ENCODE data around the gene LCN1.
"Not testable (repeated sequence)": the region's sequence is repeated elsewhere in the genome, so short reads cannot be mapped to it uniquely, and the experiment has no call there.

Gene LCN1

DNA sequence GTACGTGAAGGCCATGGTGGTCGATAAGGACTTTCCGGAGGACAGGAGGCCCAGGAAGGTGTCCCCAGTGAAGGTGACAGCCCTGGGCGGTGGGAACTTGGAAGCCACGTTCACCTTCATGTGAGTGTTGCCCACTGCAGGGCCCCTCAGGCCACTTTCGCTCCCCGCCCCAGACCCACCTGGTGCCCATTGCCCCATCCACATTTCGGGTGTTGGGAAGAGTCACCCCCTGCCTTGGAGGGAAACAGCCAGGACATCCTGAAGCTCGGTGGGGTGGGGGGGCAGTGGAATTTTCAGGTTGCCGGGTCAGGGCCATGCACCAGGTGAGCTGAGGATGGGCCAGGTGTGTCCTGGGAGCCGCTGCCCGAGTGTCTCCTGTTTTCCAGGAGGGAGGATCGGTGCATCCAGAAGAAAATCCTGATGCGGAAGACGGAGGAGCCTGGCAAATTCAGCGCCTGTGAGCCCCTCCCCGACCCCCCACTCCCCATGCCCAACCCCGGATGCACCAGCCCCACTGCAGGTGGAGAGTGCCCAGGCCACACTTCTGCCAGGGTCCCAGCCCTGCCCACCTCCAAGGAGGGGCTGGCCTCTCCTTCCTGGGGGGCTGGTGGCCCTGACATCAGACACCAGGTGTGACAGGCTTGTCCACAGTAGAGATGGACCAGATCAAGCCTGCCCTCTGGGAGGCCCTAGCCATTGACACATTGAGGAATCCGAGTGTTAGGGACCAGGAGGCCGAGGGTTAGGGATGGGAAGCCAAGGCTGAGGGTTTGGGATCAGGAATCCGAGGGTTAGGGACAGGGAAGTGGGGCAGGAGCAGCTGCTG is 25.8 kb downstream of the LCN1 start:
- DNase-seq (ENCODE audit: low read depth), result not testable (repeated sequence)

DNA sequence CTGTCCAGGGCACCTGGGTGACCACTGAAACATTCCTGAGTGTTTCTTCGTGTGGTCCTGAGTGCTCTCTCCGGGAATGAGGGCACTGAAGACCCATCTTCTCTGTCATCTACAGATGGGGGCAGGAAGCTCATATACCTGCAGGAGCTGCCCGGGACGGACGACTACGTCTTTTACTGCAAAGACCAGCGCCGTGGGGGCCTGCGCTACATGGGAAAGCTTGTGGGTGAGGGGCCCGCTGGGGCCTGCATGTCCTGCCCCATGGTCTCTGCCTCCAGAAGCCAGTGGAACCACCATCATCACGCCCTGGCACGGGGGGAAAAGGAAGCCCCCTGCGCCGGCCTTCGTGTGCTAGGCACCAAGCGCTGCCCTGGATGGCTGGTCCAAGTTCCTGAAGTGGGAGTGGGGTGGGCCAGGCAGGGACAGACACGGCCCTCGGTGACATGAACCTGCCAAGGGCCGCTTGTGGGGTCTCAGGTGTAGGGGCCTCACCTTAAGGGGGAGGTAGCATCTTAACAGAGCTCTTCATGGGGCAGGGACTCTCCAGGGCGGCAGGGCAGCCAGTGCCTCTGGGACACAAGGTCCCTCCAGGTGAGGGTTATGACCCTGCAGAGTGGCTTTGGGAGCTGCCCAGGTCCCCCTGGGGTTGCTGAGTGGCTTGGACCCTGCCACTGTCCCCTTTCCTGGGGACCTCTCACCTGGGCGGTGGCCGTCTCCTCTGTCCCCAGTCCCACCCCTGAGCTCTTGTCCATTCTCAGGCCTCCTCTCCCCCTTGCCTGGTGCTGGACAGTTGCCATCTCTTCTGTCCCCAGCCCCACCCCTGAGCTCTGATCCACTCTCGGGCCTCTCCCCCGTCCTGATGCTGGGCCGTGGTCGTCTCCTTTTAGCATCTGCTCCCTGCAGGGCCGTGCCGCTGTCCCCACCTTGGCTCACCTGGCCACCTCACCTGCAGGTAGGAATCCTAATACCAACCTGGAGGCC is 26.8 kb downstream of the LCN1 start:
- DNase-seq (ENCODE audit: low read depth), result no peak

DNA sequence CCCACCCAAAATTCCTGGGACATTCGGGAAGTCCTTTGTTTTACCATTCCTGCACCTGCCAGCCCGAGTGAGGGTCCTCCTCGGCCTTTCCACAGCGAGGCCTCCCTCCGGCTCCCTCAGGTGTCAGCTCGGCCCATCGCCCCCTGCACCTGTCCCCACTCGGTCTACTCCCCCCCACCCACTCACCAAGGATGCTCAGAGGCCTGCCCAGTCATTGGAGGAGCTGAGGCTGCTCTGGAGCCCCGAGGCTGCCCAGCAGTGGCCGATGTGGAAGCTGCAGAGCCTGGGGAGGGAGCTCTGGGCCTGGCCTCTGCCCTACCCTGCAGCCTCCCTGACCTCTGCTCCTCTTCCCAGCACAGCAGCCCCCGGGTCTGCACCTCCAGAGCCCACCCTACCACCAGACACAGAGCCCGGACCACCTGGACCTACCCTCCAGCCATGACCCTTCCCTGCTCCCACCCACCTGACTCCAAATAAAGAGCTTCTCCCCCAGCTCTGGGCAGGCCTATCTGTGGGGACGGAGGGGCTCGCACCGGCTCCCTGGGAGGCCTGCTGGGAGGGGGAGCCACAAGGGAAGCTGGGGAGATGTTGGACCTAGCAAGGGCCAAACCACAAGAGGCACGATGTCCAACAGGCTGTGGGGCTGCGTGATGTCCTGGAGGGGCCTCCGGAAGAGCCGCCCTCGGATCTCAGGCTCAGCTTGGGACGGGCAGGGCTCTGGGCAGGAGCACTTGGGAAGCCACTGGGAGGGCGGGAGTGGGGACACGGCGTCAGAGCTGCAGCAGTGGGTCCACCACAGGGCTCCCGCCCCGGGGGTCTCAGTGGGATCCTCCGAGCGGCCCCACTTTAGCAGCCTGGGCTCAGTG is 28.5 kb downstream of the LCN1 start:
- DNase-seq (ENCODE audit: low read depth), result not testable (repeated sequence)

DNA sequence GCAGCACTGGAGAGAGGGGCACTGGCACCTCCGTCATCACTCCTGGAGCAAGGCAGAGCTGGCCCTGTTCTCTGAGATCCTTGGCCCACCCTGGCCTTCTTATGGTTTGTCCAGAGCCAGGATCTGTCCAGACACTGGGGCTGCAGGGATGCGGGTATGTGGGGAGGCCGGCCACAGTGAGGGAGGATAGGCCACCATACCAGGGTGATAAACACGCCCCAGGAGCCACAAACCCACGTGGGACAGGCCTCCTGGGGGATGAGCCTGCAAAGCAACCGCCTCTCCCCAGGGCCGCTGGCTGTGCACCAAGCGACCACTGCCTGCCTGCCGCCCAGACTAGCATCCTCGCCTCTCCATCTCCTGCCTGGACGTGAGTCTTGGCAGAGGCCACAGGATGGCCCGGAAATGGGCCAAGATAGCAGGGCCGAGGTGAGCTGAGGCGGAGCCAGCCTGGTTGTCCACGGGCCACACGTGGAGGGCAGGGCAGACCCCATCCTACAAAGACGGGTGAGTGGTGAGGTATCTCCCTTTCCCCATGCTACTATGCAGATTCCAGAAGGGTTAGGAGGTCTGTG is 29.2 kb downstream of the LCN1 start:
- no peak for DNase-seq (ENCODE audit: low read depth)

DNA sequence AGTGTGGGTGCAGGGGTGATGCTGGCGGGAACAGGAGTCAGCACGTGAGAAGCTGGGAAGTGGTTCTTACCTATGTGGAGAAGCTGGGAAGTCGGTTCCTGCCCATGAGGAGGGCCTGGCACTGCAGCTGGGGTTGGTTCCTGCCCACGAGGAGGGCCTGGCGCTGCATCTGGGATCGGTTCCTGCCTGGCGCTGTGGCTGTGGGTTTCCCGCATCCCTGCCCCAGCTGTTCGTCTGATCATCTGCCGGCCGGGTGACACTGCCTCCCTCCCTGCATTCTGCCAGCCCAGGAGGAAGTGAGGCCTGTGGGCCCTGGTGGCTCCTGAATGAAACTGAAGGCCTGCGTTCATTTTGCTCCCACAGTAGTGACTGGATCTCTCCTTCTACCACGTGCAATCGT is 29.8 kb downstream of the LCN1 start:
- no peak for DNase-seq (ENCODE audit: low read depth)

DNA sequence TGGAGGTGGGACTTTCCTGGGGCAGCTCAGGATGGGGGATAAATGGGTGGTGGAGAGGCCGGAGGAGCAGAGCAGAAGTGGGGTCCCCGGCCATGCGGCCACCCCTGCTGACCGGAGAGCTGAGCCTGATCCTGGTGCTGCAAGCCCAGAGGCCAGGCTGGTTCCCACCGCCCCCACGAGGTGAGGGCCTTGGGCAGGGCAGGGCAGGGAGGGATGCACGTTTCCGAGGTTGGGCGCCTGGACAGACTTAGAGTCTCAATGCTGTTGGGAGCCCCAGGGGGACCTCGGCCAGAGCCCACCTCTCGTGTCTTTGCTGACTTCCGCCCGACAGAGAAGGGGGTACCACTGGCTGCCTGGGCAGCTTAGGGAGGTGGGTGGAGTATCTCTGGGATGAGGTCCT is 30.2 kb downstream of the LCN1 start:
- DNase-seq (ENCODE audit: low read depth), result no peak

DNA sequence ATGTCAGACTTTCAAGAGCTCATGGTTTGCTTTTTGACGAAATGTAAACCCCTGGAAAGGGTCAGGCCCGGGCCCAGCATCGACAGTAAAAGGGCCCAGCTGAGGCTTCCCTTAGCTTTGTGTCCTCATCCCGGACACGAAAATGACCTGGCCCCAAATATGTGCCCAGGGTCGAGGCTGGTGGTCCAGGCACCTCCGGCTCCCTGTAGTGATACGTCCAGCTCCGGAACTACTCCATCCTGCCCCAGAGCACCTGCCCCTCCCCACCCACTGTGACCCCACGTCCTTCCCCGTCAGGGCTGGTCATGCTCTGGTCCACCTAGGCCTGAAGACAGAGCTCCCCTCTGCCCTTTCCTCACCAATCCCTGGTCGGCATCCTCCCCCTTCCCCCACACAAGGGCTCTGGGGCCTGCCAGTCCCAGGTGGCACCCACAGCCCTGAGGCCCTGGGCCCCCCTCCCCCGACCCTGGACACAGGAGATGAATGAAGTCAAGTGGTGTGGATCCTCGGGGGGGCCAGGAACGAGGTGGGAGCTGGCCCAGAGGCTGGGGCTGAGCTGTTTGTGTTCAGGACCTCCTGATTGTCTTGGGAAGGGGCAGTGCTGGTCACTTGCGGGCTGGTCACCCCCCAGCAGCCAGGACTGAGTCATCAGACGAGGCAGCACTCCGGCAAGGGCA is 30.9 kb downstream of the LCN1 start:
- no peak for DNase-seq (ENCODE audit: low read depth)

DNA sequence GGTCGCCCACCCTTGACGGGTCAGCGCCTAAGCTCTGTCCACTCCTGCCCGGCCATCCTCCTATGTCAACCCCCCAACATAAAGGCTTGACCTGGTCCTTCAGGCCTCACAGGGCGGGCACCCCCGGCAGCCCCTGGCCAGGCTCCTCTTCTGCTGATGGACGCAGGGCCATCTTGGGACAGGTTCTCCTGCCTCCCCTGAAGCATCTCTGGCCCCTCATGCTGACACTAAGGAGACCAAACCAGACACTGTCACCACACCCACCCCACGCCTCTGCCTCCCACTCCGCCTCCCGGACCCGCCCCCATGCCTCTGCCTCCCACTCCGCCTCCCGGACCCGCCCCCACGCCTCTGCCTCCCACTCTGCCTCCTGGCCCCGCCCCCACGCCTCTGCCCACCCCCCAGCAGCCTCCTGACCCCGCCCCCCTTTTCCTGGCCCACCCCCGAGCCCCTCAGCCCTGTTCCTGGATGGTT is 31.5 kb downstream of the LCN1 start:
- DNase-seq (ENCODE audit: low read depth), result no peak

DNA sequence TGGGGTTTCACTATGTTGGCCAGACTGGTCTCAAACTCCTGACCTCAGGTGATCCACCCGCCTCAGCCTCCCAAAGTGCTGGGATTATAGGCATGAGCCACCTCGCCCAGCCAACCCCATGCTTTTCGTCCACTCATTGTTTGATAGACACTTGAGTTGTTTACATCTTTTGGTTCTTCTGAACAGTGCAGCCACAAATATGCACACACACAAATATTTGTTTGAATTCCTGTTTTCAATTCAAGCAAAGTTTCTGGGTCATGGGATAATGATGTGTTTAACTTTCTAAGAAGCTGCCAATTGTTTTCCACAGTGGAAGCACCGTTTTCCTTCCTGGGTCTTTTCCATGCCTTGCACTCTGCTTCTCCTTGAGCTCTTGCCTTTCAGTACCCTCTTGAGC is 33.5 kb downstream of the LCN1 start:
- no peak for DNase-seq (ENCODE audit: low read depth)

DNA sequence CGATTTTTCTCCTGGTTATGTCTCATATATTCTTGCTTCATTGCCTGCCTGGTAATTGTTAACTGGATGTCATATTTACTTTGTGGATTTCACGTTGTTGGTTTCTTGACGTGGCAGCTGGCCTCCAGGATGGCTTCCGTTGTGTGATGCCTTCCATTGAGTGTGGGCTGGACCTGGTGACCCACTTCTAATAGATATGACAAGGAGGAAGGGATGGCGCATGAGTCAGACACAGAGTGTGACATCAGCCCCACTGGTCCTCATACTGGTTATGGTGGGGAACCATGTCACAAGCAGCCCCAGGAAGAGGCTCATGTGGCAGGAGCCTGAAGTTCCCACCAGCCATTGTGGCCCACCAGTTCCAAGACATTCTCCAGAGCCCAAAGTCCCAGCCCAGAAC is 34.0 kb downstream of the LCN1 start:
- no peak for DNase-seq (ENCODE audit: low read depth)

DNA sequence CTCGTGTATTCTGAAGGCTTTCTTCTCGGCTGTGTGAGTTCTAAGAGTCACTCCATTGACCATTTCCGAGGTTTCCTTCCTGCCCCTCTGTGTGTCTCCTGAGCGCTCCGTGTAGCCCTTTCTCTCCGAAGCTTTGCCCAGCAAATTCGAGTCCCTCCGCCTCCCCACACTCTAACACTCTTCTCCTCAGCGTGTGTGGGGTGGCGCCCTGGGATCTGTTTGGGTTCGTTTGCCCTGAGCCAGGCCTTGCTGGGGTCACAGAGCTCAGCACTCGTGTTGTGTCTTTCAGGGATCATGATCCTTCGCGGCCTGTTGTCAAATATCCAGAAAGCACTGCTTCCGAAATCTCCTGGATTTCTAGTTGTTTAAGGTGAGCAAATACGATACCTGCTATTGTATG is 34.7 kb downstream of the LCN1 start:
- DNase-seq (ENCODE audit: low read depth), result no peak

DNA sequence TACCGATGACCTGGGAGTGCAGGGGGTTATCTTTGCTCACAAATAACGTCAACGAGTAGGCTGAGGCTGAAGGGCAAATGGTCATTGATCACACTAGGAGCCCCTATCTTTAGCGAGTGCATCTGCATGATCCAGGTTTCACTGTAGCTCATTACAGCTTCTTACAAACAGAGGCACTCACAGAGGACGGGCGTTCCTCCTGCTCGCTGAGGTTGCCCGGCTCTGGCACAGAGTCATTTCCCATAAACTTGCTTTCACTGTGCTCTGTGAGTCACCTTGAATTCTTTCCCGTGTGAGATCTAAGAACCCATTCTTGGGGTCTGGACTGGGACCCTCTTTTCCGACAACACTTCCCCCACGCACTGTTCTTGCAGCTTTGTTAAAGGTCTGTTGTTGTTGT is 38.4 kb downstream of the LCN1 start:
- DNase-seq (ENCODE audit: low read depth), result no peak

DNA sequence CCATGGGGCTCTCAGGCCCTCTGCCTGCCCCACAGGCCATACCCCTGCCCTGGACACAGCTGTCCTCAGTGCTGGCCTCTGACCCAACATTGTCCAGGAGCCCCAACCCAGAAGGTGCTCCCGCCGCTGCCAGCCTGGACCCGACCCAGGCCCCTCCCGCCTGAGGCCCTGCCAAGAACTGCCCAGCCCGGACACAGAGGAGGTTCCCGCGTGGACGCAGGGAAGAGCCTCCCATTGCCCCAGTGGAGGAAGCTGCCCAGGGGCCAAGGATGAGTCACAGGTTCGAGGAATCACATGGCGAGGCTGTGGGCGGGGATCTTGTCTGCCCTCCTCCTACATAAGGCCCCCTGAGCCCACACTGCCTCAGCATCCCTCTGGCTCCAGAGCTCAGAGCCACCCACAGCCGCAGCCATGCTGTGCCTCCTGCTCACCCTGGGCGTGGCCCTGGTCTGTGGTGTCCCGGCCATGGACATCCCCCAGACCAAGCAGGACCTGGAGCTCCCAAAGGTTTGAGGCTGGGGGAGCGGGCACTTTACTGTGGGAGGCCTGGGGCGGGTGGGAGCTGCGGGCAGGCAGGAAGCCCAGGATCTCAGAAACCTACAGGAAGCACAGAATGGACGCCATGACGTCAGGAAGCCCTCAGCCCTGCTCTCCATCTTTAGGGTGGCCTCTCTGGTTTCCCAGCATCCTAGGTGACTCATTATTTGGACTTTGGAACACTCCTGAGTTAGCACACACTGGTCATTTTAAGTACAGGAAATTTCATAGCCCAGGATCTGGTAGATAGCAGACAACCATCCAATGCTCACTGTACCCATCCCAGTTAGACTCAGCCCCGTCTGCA is 40.4 kb downstream of the LCN1 start, which contains the start of gene PAEP:
PAEP (plus strand) TSS at position 366 of the 844 bp plus-strand sequence.
- DNase-seq (ENCODE audit: low read depth), result no peak

DNA sequence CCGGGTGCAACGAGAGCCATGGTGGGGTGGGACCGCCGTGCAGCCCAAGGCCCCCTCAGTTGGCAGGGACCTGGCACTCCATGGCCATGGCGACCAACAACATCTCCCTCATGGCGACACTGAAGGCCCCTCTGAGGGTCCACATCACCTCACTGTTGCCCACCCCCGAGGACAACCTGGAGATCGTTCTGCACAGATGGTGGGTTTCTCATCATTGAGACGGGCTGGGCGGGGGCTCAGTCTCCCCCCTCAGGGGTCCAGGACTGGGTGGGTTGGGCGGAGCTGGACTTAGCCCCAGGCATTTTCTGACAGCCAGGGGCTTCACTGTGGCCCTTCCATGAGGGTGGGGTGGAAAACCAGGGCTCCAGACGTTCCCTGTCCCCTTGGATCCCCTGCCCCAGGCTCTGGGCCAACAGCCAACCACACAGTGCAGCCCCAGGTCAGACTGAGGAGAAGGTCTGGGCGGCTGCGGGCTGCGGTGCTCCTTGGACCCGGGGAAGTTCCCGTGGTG is 41.0 kb downstream of the LCN1 start:
- no peak for DNase-seq (ENCODE audit: low read depth)

DNA sequence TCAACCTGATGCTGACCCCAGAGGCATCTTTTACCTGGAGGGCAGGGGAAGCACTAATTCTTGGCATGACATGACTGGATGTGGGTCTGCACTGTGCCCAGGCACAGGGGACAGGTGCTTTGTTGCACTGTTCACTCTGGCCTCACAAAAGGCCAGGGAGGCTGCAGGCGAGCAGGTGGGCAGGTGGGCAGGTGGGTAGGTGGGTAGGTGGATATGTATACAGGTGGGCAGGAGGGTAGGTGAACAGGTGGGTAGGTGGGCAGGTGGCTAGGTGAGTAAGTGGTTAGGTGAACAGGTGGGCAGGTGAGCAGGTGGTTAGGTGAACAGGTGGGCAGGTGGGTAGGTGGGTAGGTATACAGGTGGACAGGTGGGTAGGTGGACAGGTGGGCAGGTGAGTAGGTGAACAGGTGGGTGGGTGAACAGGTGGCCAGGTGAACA is 41.8 kb downstream of the LCN1 start:
- no peak for DNase-seq (ENCODE audit: low read depth)

DNA sequence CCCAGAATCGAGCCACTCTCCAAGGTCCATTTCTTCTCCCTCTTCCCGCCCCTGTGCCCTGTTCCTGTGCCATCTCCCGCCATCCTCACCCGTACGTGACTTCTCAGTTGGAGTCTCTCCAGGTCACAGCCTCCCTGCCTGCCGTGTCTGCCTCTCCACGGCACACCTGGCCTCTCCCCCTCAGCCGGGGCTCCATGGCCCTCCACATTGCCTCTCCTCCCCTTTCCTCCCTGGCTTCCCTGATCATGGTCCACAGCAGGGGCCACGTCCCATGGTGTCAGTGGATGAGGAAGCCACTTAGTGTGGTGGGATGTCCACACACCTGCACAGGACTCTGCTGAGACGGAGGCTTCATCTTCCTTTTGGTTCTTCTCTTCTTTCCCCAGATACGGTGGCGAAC is 42.6 kb downstream of the LCN1 start:
- no peak for DNase-seq (ENCODE audit: low read depth)

DNA sequence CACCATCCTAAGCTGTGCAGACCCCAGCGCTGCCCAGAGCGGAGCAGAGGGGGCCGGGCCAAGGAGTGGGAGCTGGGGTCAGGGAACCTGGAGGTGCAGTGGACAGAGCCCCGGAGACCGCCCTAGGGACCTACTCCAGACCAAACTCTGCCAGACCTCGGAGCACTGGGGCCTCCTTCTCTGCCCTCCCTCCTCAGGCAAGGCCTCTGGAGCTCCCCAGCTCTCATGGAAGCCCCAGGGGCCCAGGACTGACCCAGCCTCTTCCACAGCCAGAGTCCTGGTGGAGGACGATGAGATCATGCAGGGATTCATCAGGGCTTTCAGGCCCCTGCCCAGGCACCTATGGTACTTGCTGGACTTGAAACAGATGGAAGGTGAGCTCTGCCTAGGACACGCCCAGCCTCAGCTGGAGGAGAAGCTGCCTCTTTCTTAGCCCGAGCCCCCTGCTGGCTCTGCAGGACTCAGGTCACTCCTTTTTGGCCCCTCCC is 43.9 kb downstream of the LCN1 start:
- DNase-seq (ENCODE audit: low read depth), result no peak

DNA sequence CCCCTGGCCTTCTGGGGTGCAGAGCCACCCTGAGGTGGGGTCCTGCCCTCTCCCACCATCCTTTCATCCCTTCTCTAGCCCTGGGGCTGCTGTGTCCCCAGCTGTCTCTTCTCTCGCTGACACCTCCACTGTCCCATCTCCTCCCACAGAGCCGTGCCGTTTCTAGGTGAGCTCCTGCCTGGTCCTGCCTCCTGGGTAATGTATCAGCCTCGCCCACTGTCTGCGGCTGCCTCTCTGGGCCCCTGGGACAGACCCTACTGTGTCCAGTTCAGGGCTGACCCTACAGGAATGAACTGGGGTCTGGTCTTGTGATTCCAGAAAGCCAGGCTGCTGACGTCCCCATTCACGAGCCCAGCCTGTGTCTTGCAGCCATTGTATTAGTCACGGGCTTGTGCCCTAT is 44.4 kb downstream of the LCN1 start:
- no peak for DNase-seq (ENCODE audit: low read depth)

DNA sequence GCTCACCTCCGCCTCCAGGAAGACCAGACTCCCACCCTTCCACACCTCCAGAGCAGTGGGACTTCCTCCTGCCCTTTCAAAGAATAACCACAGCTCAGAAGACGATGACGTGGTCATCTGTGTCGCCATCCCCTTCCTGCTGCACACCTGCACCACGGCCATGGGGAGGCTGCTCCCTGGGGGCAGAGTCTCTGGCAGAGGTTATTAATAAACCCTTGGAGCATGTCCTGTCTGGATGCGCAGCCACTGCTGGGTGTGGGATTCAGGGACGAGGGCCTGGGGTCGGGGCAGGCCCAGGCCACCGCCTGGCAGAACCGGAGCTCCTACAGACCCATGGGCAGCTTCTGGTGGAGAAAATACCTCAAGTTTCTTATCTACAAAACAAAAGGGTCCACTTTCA is 45.3 kb downstream of the LCN1 start:
- no peak for DNase-seq (ENCODE audit: low read depth)

DNA sequence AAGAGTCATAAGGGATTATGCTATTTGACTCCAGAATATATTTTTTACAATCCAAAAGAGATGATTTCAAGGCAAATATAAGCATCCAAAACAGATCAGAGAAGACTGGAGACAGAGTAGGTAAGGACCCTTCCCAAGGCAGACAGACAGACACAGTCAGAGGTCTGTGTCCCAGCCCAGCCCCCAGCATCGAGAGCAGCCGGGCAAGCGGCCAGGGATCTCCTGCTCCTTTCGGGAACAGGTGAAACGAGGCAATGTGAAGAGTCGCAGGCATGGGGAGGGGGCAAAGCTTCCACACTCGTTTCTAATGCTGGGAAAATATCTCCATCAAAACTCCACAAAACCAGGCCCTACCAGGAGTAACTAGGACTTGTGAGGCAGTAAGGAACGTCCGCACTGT is 46.1 kb downstream of the LCN1 start:
- DNase-seq (ENCODE audit: low read depth), result no peak

Data from stimulated activated CD8-positive, alpha-beta memory T cell treated with anti-CD3 and anti-CD28 coated beads, Interleukin-12 subunit alpha, Interleukin-12 subunit beta, amount 100 ng/mL, for 1 hour (primary cell).